ENCODE measurements around the gene PTF1A. TPM values are rescaled to one million over a fixed set of nuclear protein-coding genes. Genes with fewer than 3 reads are reported as not detected.

The PTF1A gene
- total RNA-seq, 1 donor from 2014 or later: not detected

- no peaks in the 10 kb centered on the region for H3K9me3 Mint-ChIP-seq
- H3K4me1 Mint-ChIP-seq: peaks cover 5% of the 10 kb centered on the region
These were observed 3.1 kb downstream of the PTF1A start for GRCh38 chr10:23194966-23195845.

GRCh38 chr10:23195846-23196600 lies 3.9 kb downstream of the PTF1A start:
- Mint-ChIP-seq H3K27me3 (ENCODE audit: low read depth) (peaks cover 92% of the 10 kb centered on the region), H3K36me3 (peaks cover 1% of the 10 kb centered on the region), H3K27ac (no peak overlapping the region), H3K4me1 (peaks cover 5% of the 10 kb centered on the region), H3K4me3 (no peak overlapping the region), H3K9me3 (no peaks in the 10 kb centered on the region)
- TF ChIP-seq CTCF (IDR thresholded peaks at IDR 0.05; ENCODE audit: unreplicated experiment): no peak
- no peak for DNase-seq (ENCODE audit: low spot score in 2 of 2, unreplicated experiment in 2 of 2)

More at GRCh38 chr10:23194966-23195845, 3.1 kb downstream of the PTF1A start:
- peaks cover 92% of the 10 kb centered on the region for H3K27me3 Mint-ChIP-seq (ENCODE audit: low read depth)
- H3K36me3 Mint-ChIP-seq: peaks cover 1% of the 10 kb centered on the region
- no peak overlapping the region for H3K27ac Mint-ChIP-seq
- no peak for DNase-seq (ENCODE audit: low spot score in 2 of 2, unreplicated experiment in 2 of 2)
- H3K4me3 Mint-ChIP-seq: no peak overlapping the region
- TF ChIP-seq CTCF (IDR thresholded peaks at IDR 0.05; ENCODE audit: unreplicated experiment): no peak

- H3K4me1 Mint-ChIP-seq: peaks cover 5% of the 10 kb centered on the region
- H3K36me3 Mint-ChIP-seq: peaks cover 1% of the 10 kb centered on the region
- H3K27ac Mint-ChIP-seq: no peak overlapping the region
- no peak for TF ChIP-seq CTCF (IDR thresholded peaks at IDR 0.05; ENCODE audit: unreplicated experiment)
- H3K4me3 Mint-ChIP-seq: no peak overlapping the region
- H3K27me3 Mint-ChIP-seq (ENCODE audit: low read depth): peaks cover 92% of the 10 kb centered on the region
- H3K9me3 Mint-ChIP-seq: no peaks in the 10 kb centered on the region
- DNase-seq (ENCODE audit: low spot score in 2 of 2, unreplicated experiment in 2 of 2): no peak
These were observed 4.8 kb downstream of the PTF1A start for GRCh38 chr10:23196915-23197314.

GRCh38 chr10:23197416-23197861 lies 5.3 kb downstream of the PTF1A start:
- no peaks in the 10 kb centered on the region for H3K9me3 Mint-ChIP-seq
- H3K27me3 Mint-ChIP-seq (ENCODE audit: low read depth): peaks cover 93% of the 10 kb centered on the region
- H3K4me3 Mint-ChIP-seq: no peak overlapping the region
- DNase-seq (ENCODE audit: low spot score in 2 of 2, unreplicated experiment in 2 of 2): no peak
- peaks cover 4% of the 10 kb centered on the region for H3K4me1 Mint-ChIP-seq
- H3K36me3 Mint-ChIP-seq: peaks cover 1% of the 10 kb centered on the region
- no peak for TF ChIP-seq CTCF (IDR thresholded peaks at IDR 0.05; ENCODE audit: unreplicated experiment)
- H3K27ac Mint-ChIP-seq: no peak overlapping the region

- no peak for DNase-seq (ENCODE audit: low spot score in 2 of 2, unreplicated experiment in 2 of 2)
- Mint-ChIP-seq H3K4me1 (peaks cover 3% of the 10 kb centered on the region), H3K36me3 (peaks cover 1% of the 10 kb centered on the region), H3K4me3 (no peak overlapping the region), H3K27ac (no peak overlapping the region), H3K9me3 (no peaks in the 10 kb centered on the region), H3K27me3 (ENCODE audit: low read depth) (peaks cover 97% of the 10 kb centered on the region)
- TF ChIP-seq CTCF (IDR thresholded peaks at IDR 0.05; ENCODE audit: unreplicated experiment): no peak
These were observed 6.5 kb downstream of the PTF1A start for GRCh38 chr10:23198610-23198939.
